Measurements from ENCODE around the gene LRRC74A.

- TF ChIP-seq CTCF (conservative IDR thresholded peaks at IDR 0.05) = no peak
- no peak for TF ChIP-seq ZFX (IDR thresholded peaks at IDR 0.05)
Observed at GRCh38 chr14:76861574-76862255, 35.5 kb downstream of the LRRC74A start.

All from C4-2B (cell line).